H1 (cell line): ENCODE data around the gene S100A14. TPM values are rescaled to one million over a fixed set of nuclear protein-coding genes. Genes with fewer than 3 reads are reported as not detected.
"Not testable (repeated sequence)": the region's sequence is repeated elsewhere in the genome, so short reads cannot be mapped to it uniquely, and the experiment has no call there.

Source experiments
- CTCF ChIA-PET: fragments of 300-600 bp; sonication (Branson Sonifier 250); formaldehyde crosslinking; loops from one replicate; lab custom pipeline; 2021; ENCODE audit not compliant: partially characterized antibody; lab: Charles Lee
- POLR2A ChIA-PET: fragments of 300-600 bp; sonication (Branson Sonifier 250); formaldehyde crosslinking; loops from one replicate; lab custom pipeline; 2021; ENCODE audit warnings: inconsistent platforms; ENCODE audit not compliant: partially characterized antibody; lab: Charles Lee
- DNase-seq, 2 experiments: peaks; one replicate each; pipeline versions ENCODE4 v3.0.0 to v3.0.0-alpha.2; 2010 to 2022; ENCODE audit warnings: low spot score in 2 of 2, low read depth in 1 of 2, mixed read lengths in 1 of 2
- FAIRE-seq: peaks from 2 replicates; lab custom pipeline; 2011; peaks lifted over from hg19 to GRCh38; lab: Jason Lieb, UNC
- H2AFZ ChIP-seq: 2 replicates; pipeline ENCODE4 v1.8.1; 2012; ENCODE audit warnings: low read length, inconsistent platforms
- H2AK5ac ChIP-seq: 2 replicates; pipeline ENCODE4 v1.6.1; 2013; ENCODE audit warnings: low read depth, low read length
- H2BK120ac ChIP-seq: replicated peaks from 2 replicates; pipeline ENCODE3; 2013; ENCODE audit warnings: low read depth, low read length, inconsistent platforms
- H2BK12ac ChIP-seq: 2 replicates; pipeline ENCODE4 v1.6.1; 2013; ENCODE audit warnings: low read depth, low read length
- H2BK15ac ChIP-seq: 2 replicates; pipeline ENCODE4 v1.6.1; 2013; ENCODE audit warnings: low read length
- H2BK20ac ChIP-seq: 2 replicates; pipeline ENCODE4 v1.6.1; 2013; ENCODE audit warnings: low read length
- H2BK5ac ChIP-seq: 2 replicates; pipeline ENCODE4 v1.6.1; 2013; ENCODE audit warnings: low read depth, low read length
- H3K14ac ChIP-seq: 2 replicates; pipeline ENCODE4 v1.6.1; 2013; ENCODE audit warnings: inconsistent platforms; ENCODE audit not compliant: insufficient read length
- H3K18ac ChIP-seq: 2 replicates; pipeline ENCODE4 v1.6.1; 2013; ENCODE audit warnings: low read length; ENCODE audit errors: extremely low read depth
- H3K23ac ChIP-seq: 2 replicates; pipeline ENCODE4 v1.6.1; 2013; ENCODE audit warnings: inconsistent platforms; ENCODE audit not compliant: insufficient read length
- H3K23me2 ChIP-seq: 2 replicates; pipeline ENCODE4 v1.6.1; 2013; ENCODE audit warnings: low read depth, low read length
- H3K27ac ChIP-seq: 2 replicates; pipeline ENCODE4 v1.6.1; 2011; ENCODE audit warnings: low read depth, low read length, inconsistent platforms
- H3K27me3 ChIP-seq, 4 experiments: replicated peaks in 1 of 4; 1 replicate in 1 of 4; 2 replicates in 3 of 4; pipeline versions ENCODE4 v1.6.1 to v1.8.1; 2011 to 2013; ENCODE audit warnings: low read length in 3 of 4, mild to moderate bottlenecking in 3 of 4, inconsistent platforms in 2 of 4, mixed read lengths in 2 of 4, moderate library complexity in 1 of 4; ENCODE audit not compliant: control insufficient read depth in 3 of 4, insufficient read depth in 3 of 4; ENCODE audit errors: extremely low read depth in 1 of 4
- H3K36me3 ChIP-seq, 4 experiments: 2 replicates each; pipeline versions ENCODE4 v1.6.1 to v1.8.1; 2011 to 2013; ENCODE audit warnings: mild to moderate bottlenecking in 4 of 4, low read length in 3 of 4, moderate library complexity in 2 of 4, control low read depth in 1 of 4, inconsistent platforms in 1 of 4; ENCODE audit not compliant: insufficient read depth in 4 of 4, control insufficient read depth in 2 of 4
- H3K4ac ChIP-seq: replicated peaks from 2 replicates; pipeline ENCODE3; 2013; ENCODE audit warnings: low read length, low read depth, mixed read lengths, inconsistent platforms; ENCODE audit not compliant: insufficient read length
- H3K4me1 ChIP-seq, 4 experiments: replicated peaks in 1 of 4; 1 replicate in 1 of 4; 2 replicates in 3 of 4; pipeline versions ENCODE4 v1.6.1 to v1.8.1; 2011 to 2013; ENCODE audit warnings: low read length in 3 of 4, inconsistent platforms in 2 of 4, mixed read lengths in 1 of 4; ENCODE audit not compliant: insufficient read depth in 4 of 4, control insufficient read depth in 3 of 4
- H3K4me2 ChIP-seq, 2 experiments: 2 replicates each; pipeline versions ENCODE4 v1.6.1 to v1.8.1; 2011 to 2013; ENCODE audit warnings: low read depth in 2 of 2, low read length in 2 of 2, control low read depth in 1 of 2, inconsistent platforms in 1 of 2, mild to moderate bottlenecking in 1 of 2; ENCODE audit not compliant: insufficient read depth in 1 of 2
- H3K4me3 ChIP-seq, 4 experiments: fragments of 200-600, 300-600 bp in 1 of 4; sonication (generic), shearing (Covaris generic), sonication (Bioruptor Twin) in 1 of 4; 2 replicates each; pipeline versions ENCODE4 v1.5.1 to v1.8.1; 2011 to 2016; ENCODE audit warnings: low read length in 4 of 4, low read depth in 3 of 4, control low read depth in 2 of 4, inconsistent platforms in 2 of 4, mild to moderate bottlenecking in 2 of 4, mixed read lengths in 1 of 4, moderate library complexity in 1 of 4; ENCODE audit not compliant: insufficient read depth in 2 of 4; ENCODE audit errors: extremely low read depth in 1 of 4
- H3K56ac ChIP-seq: replicated peaks from 2 replicates; pipeline ENCODE3; 2013; ENCODE audit warnings: low read depth, mild to moderate bottlenecking, mixed read lengths, low read length, inconsistent platforms; ENCODE audit not compliant: insufficient read length
- H3K79me1 ChIP-seq: 2 replicates; pipeline ENCODE4 v1.6.1; 2013; ENCODE audit warnings: low read depth, low read length, control low read depth
- H3K79me2 ChIP-seq, 2 experiments: 2 replicates each; pipeline versions ENCODE4 v1.6.1 to v1.8.1; 2012 to 2013; ENCODE audit warnings: low read length in 2 of 2, mild to moderate bottlenecking in 2 of 2, inconsistent platforms in 1 of 2; ENCODE audit not compliant: insufficient read depth in 2 of 2, control insufficient read depth in 1 of 2
- H3K9ac ChIP-seq, 4 experiments: replicated peaks in 1 of 4; 1 replicate in 1 of 4; 2 replicates in 3 of 4; pipeline versions ENCODE4 v1.6.1 to v1.8.1; 2011 to 2013; ENCODE audit warnings: low read depth in 3 of 4, low read length in 3 of 4, control low read depth in 2 of 4, mild to moderate bottlenecking in 2 of 4, moderate library complexity in 2 of 4, inconsistent platforms in 1 of 4; ENCODE audit errors: extremely low read depth in 1 of 4
- H3K9me3 ChIP-seq, 2 experiments: 2 replicates each; pipeline versions ENCODE4 v1.6.1 to v1.8.1; 2012 to 2013; ENCODE audit warnings: mild to moderate bottlenecking in 2 of 2, moderate library complexity in 2 of 2, control low read depth in 1 of 2, inconsistent platforms in 1 of 2, low read depth in 1 of 2, low read length in 1 of 2, mixed read lengths in 1 of 2; ENCODE audit not compliant: insufficient read depth in 2 of 2
- H4K20me1 ChIP-seq, 2 experiments: replicated peaks in 1 of 2; 2 replicates each; pipeline versions ENCODE3 to v1.8.1; 2011 to 2013; ENCODE audit warnings: inconsistent platforms in 2 of 2, low read length in 2 of 2, mild to moderate bottlenecking in 1 of 2; ENCODE audit not compliant: insufficient read depth in 2 of 2, control insufficient read depth in 1 of 2
- H4K5ac ChIP-seq: 2 replicates; pipeline ENCODE4 v1.6.1; 2013; ENCODE audit warnings: low read length, low read depth, mixed read lengths, inconsistent platforms; ENCODE audit not compliant: insufficient read length
- H4K8ac ChIP-seq: 2 replicates; pipeline ENCODE4 v1.8.0; 2013; ENCODE audit warnings: mild to moderate bottlenecking, moderate library complexity, low read length, inconsistent platforms; ENCODE audit not compliant: insufficient read depth; ENCODE audit errors: extremely low read depth
- H4K91ac ChIP-seq: replicated peaks from 2 replicates; pipeline ENCODE3; 2013; ENCODE audit warnings: low read length, mixed read lengths, inconsistent platforms; ENCODE audit not compliant: insufficient read length
- CHD2 ChIP-seq: IDR thresholded peaks from 2 replicates; pipeline ENCODE4 v1.6.1; 2012; ENCODE audit warnings: low read length, improper control_type of control experiment
- CTBP2 ChIP-seq: IDR thresholded peaks from 2 replicates; pipeline ENCODE4 v1.7.0; 2011; ENCODE audit warnings: borderline replicate concordance, mild to moderate bottlenecking, moderate library complexity, mixed read lengths, low read length; ENCODE audit not compliant: insufficient read depth, insufficient read length
- E2F6 ChIP-seq: IDR thresholded peaks from 2 replicates; pipeline ENCODE4 v1.6.1; 2012; ENCODE audit warnings: inconsistent platforms
- NANOG ChIP-seq: IDR thresholded peaks from 2 replicates; pipeline ENCODE4 v1.6.1; 2011; ENCODE audit warnings: low read length, low read depth, mild to moderate bottlenecking, inconsistent platforms; ENCODE audit not compliant: insufficient read depth, poor library complexity, severe bottlenecking
- NRF1 ChIP-seq: IDR thresholded peaks from 2 replicates; pipeline ENCODE4 v1.6.1; 2011; ENCODE audit warnings: mild to moderate bottlenecking, low read depth, low read length, improper control_type of control experiment
- POLR2AphosphoS5 ChIP-seq: IDR thresholded peaks from 2 replicates; pipeline ENCODE4 v1.6.1; 2011; ENCODE audit warnings: low read depth, low read length
- WGBS, 2 experiments: shearing (Covaris generic) in 1 of 2; methylation state at CpG; one replicate each; pipeline versions ENCODE4 v1.1.6 to v1.1.7; 2013 to 2015; ENCODE audit warnings: low lambda C conversion rate in 2 of 2, mixed read lengths in 2 of 2, inconsistent platforms in 1 of 2, low coverage in 1 of 2, missing lambda C conversion rate in 1 of 2; ENCODE audit not compliant: insufficient replicate concordance in 2 of 2, insufficient coverage in 1 of 2, insufficient read length in 1 of 2; ENCODE audit errors: extremely low coverage in 1 of 2, missing lambda C conversion rate in 1 of 2; 5-methylcytosine and 5-hydroxymethylcytosine counted together
- polyA plus RNA-seq, 7 experiments: library from polyadenylated mRNA; depleted of rRNA in 3 of 7; stranded (reverse) in 5 of 7; unstranded in 2 of 7; fragments of >200 nt in 5 of 7; fragments of 200-250 nt in 2 of 7; gene quantifications; 1 replicate in 5 of 7; 2 replicates in 1 of 7; 4 replicates in 1 of 7; pipeline versions ENCODE4 v1.2.1 to v1.2.3, GENCODE V29; 2011 to 2013; ENCODE audit warnings: missing spikeins in 2 of 7, mixed read lengths in 2 of 7
- total RNA-seq: library from RNA; stranded (reverse); fragmentation: NEBNext Ultra II Directional; extraction: Animal tissue kit (Norgen Biotek cat#: 25700); gene quantifications from 2 replicates; pipeline ENCODE4 v1.2.1, GENCODE V29; 2021

The S100A14 gene
- total and polyA plus RNA-seq, 2 of the 8 experiments (the other 6 are each of a cell fraction or from before 2014, with no cell fraction given), result 1.4 to 5.3 TPM

GRCh38 chr1:153577138-153577537 lies 39.0 kb downstream of the S100A14 start (continued):
- TF ChIP-seq E2F6 (no peak), NRF1 (no peak), CTBP2 (no peak), POLR2AphosphoS5 (no peak), NANOG (no peak), CHD2 (no peak)

GRCh38 chr1:153575497-153575896 lies 40.6 kb downstream of the S100A14 start:
- not testable (repeated sequence) for H2BK20ac ChIP-seq, H3K4ac ChIP-seq, H3K4me1 ChIP-seq, H3K56ac ChIP-seq, H3K36me3 ChIP-seq, H3K9ac ChIP-seq, H3K23me2 ChIP-seq, H3K18ac ChIP-seq, H4K8ac ChIP-seq, H2BK12ac ChIP-seq, H3K23ac ChIP-seq, H4K20me1 ChIP-seq, H2BK5ac ChIP-seq, H2AK5ac ChIP-seq, DNase-seq, H4K5ac ChIP-seq, H3K27ac ChIP-seq, H3K4me3 ChIP-seq, H3K4me2 ChIP-seq, H2BK120ac ChIP-seq, H2AFZ ChIP-seq, H3K27me3 ChIP-seq, H3K79me2 ChIP-seq, H3K14ac ChIP-seq, H3K79me1 ChIP-seq, FAIRE-seq, H4K91ac ChIP-seq, H2BK15ac ChIP-seq
- 85% methylated on average over 7 of the region's 10 CpGs; no CpG with 5 or more reads in 1 of the 2 experiments for WGBS, 2 experiments
- POLR2A ChIA-PET, result interaction anchor here (1.0 to 1.6 kb wide), 2 partner anchors 39 to 58 kb away, joined by 3 to 5 read pairs; partner anchors contain the start of gene CHTOP
- H3K9me3 ChIP-seq, result peaks cover 0 to 10% of the 10 kb centered on the region in 2 experiments; a peak in 1 of 4 replicates
- CTCF ChIA-PET, result interaction anchor here (1.9 to 5.7 kb wide), 5 partner anchors 40 to 222 kb away, joined by 4 to 64 read pairs (median 13); partner anchors contain the start of genes S100A14 and S100A16
